IMR-90 (cell line): ENCODE measurements around the gene GFAP. TPM values are rescaled to one million over a fixed set of nuclear protein-coding genes. Genes with fewer than 3 reads are reported as not detected.

Source experiments
- ATAC-seq: fragments of 200-7000 bp; cut with Tn5 transposase; 2 replicates; pipeline ENCODE4 v1.9.1; 2020; ENCODE audit warnings: low read depth, mild to moderate bottlenecking, moderate library complexity
- BruUV-seq: library from RNA; stranded (reverse); fragments of 400-500 nt; replicated peaks from 2 replicates; lab custom pipeline; 2021; lab: Mats Ljungman, UMichigan
- CTCF ChIA-PET: fragments of 300-600 bp; formaldehyde crosslinking; extraction: SDS; loops from one replicate; lab custom pipeline; 2021; ENCODE audit warnings: antibody characterized with exemption; lab: Yijun Ruan, JAX
- POLR2A ChIA-PET: fragments of 300-600 bp; sonication (Branson Sonifier 250); formaldehyde crosslinking; loops from one replicate; lab custom pipeline; 2022; ENCODE audit warnings: antibody characterized with exemption; ENCODE audit not compliant: unreplicated experiment; lab: Charles Lee
- DNase-seq: peaks from one replicate; pipeline ENCODE4 v3.0.0; 2013
- H2AFZ ChIP-seq: replicated peaks from 2 replicates; pipeline ENCODE3; 2013; ENCODE audit warnings: low read length, mild to moderate bottlenecking; ENCODE audit not compliant: poor library complexity
- H2AK5ac ChIP-seq: 2 replicates; pipeline ENCODE4 v1.6.1; 2013; ENCODE audit warnings: low read depth, low read length, inconsistent platforms
- H2AK9ac ChIP-seq: replicated peaks from 2 replicates; pipeline ENCODE3; 2013; ENCODE audit warnings: mild to moderate bottlenecking, low read depth, low read length, moderate library complexity; ENCODE audit not compliant: poor library complexity
- H2BK120ac ChIP-seq: 2 replicates; pipeline ENCODE4 v1.6.1; 2013; ENCODE audit warnings: low read depth, low read length, inconsistent platforms
- H2BK15ac ChIP-seq: 3 replicates; pipeline ENCODE4 v1.6.1; 2013; ENCODE audit warnings: low read depth, low read length, inconsistent platforms
- H2BK20ac ChIP-seq: 2 replicates; pipeline ENCODE4 v1.6.1; 2013; ENCODE audit warnings: low read depth, mild to moderate bottlenecking, inconsistent platforms, low read length, moderate library complexity
- H2BK5ac ChIP-seq: 2 replicates; pipeline ENCODE4 v1.6.1; 2013; ENCODE audit warnings: mild to moderate bottlenecking, low read depth, low read length, inconsistent platforms; ENCODE audit not compliant: poor library complexity, severe bottlenecking
- H3K14ac ChIP-seq: replicated peaks from 2 replicates; pipeline ENCODE4 v1.6.1; 2013; ENCODE audit warnings: low read depth, low read length, inconsistent platforms
- H3K18ac ChIP-seq: 2 replicates; pipeline ENCODE4 v1.6.1; 2013; ENCODE audit warnings: low read depth, low read length, control low read depth
- H3K23ac ChIP-seq: 2 replicates; pipeline ENCODE4 v1.6.1; 2013; ENCODE audit warnings: low read depth, low read length, inconsistent platforms
- H3K27ac ChIP-seq: 2 replicates; pipeline ENCODE4 v1.5.1; 2013; ENCODE audit warnings: mild to moderate bottlenecking, control low read depth, low read length; ENCODE audit not compliant: insufficient read depth
- H3K27me3 ChIP-seq: 2 replicates; pipeline ENCODE4 v1.6.1; 2013; ENCODE audit warnings: low read length; ENCODE audit not compliant: control insufficient read depth, insufficient read depth
- H3K36me3 ChIP-seq: 2 replicates; pipeline ENCODE4 v1.6.1; 2013; ENCODE audit warnings: low read length, mixed read lengths; ENCODE audit not compliant: control insufficient read depth, insufficient read depth
- H3K4ac ChIP-seq: 2 replicates; pipeline ENCODE4 v1.6.1; 2013; ENCODE audit warnings: low read depth, low read length, inconsistent platforms
- H3K4me1 ChIP-seq: 2 replicates; pipeline ENCODE4 v1.6.1; 2013; ENCODE audit warnings: low read length, mixed read lengths; ENCODE audit not compliant: control insufficient read depth, insufficient read depth
- H3K4me2 ChIP-seq: 2 replicates; pipeline ENCODE4 v1.6.1; 2013; ENCODE audit warnings: low read depth, mild to moderate bottlenecking, control low read depth, low read length, moderate library complexity
- H3K4me3 ChIP-seq: 2 replicates; pipeline ENCODE4 v1.5.1; 2013; ENCODE audit warnings: low read depth, mild to moderate bottlenecking, control low read depth, low read length, moderate library complexity; ENCODE audit not compliant: insufficient read depth
- H3K56ac ChIP-seq: 2 replicates; pipeline ENCODE4 v1.6.1; 2013; ENCODE audit warnings: low read length, inconsistent platforms; ENCODE audit not compliant: insufficient read depth; ENCODE audit errors: extremely low read depth
- H3K79me1 ChIP-seq, 2 experiments: 2 replicates each; pipeline ENCODE4 v1.6.1; 2013; ENCODE audit warnings: low read length in 2 of 2, inconsistent platforms in 1 of 2, low read depth in 1 of 2
- H3K9ac ChIP-seq: 2 replicates; pipeline ENCODE4 v1.6.1; 2013; ENCODE audit warnings: low read depth, low read length, control low read depth
- H3K9me1 ChIP-seq: 2 replicates; pipeline ENCODE4 v1.6.1; 2013; ENCODE audit warnings: low read length, inconsistent platforms; ENCODE audit not compliant: insufficient read depth
- H3K9me3 ChIP-seq: 2 replicates; pipeline ENCODE4 v1.6.1; 2013; ENCODE audit warnings: low read length; ENCODE audit not compliant: control insufficient read depth, insufficient read depth
- H4K20me1 ChIP-seq: 2 replicates; pipeline ENCODE4 v1.6.1; 2013; ENCODE audit warnings: low read length, inconsistent platforms; ENCODE audit not compliant: insufficient read depth
- H4K5ac ChIP-seq: 2 replicates; pipeline ENCODE4 v1.6.1; 2013; ENCODE audit warnings: mild to moderate bottlenecking, low read depth, low read length, control low read depth
- H4K8ac ChIP-seq, 2 experiments: 2 replicates each; pipeline ENCODE4 v1.6.1; 2013; ENCODE audit warnings: low read depth in 2 of 2, low read length in 2 of 2, control low read depth in 1 of 2, inconsistent platforms in 1 of 2
- H4K91ac ChIP-seq: 2 replicates; pipeline ENCODE4 v1.6.1; 2013; ENCODE audit warnings: low read depth, low read length, inconsistent platforms; ENCODE audit not compliant: insufficient read depth
- BHLHE40 ChIP-seq: fragments of 150-350 bp; IDR thresholded peaks from 2 replicates; pipeline ENCODE4 v1.6.1; 2016; ENCODE audit warnings: mild to moderate bottlenecking, low read depth, low read length
- POLR2A ChIP-seq: IDR thresholded peaks from 2 replicates; pipeline ENCODE4 v1.6.1; 2012; ENCODE audit warnings: mild to moderate bottlenecking, low read depth, low read length
- RAD21 ChIP-seq: IDR thresholded peaks from 2 replicates; pipeline ENCODE4 v1.6.1; 2012; ENCODE audit warnings: low read length, improper control_type of control experiment
- RCOR1 ChIP-seq: IDR thresholded peaks from 2 replicates; pipeline ENCODE4 v1.6.1; 2012; ENCODE audit warnings: mild to moderate bottlenecking, low read length, improper control_type of control experiment; ENCODE audit not compliant: insufficient replicate concordance
- WGBS, 2 experiments: methylation state at CpG; one replicate each; pipeline versions ENCODE4 v1.1.5 to v1.1.7; 2013; ENCODE audit warnings: missing lambda C conversion rate in 2 of 2; ENCODE audit not compliant: insufficient read length in 1 of 2; ENCODE audit errors: extremely low coverage in 2 of 2; 5-methylcytosine and 5-hydroxymethylcytosine counted together
- dilution Hi-C: fragments of 300-500 bp; cut with HindIII; formaldehyde crosslinking; loops from one replicate; pipeline ENCODE4 v1.14.3; 2018; ENCODE audit warnings: low sequenced_read_pairs; ENCODE audit not compliant: unreplicated experiment
- in situ Hi-C: fragments of 300-500 bp; cut with MboI; formaldehyde crosslinking; loops from 3 replicates; pipeline ENCODE4 v1.14.3; 2019; ENCODE audit warnings: low sequenced_read_pairs, inconsistent platforms, mixed read lengths
- intact Hi-C: fragments of 100-400 bp; cut with micrococcal nuclease; formaldehyde crosslinking; loops from 2 replicates; pipeline ENCODE4 v1.10.0; 2022
- polyA plus RNA-seq, 3 experiments: library from polyadenylated mRNA; depleted of rRNA; stranded (reverse); fragments of >200 nt; gene quantifications; 2 replicates each; pipeline ENCODE4 v1.2.3, GENCODE V29; 2012; ENCODE audit warnings: low replicate concordance in 1 of 3
- total RNA-seq: library from RNA; depleted of rRNA; stranded (reverse); fragments of >200 nt; gene quantifications from 2 replicates; pipeline ENCODE4 v1.2.3, GENCODE V29; 2012
- TF ChIP-seq, protein P1 (sequence below): conservative IDR thresholded peaks from 2 replicates; pipeline ENCODE4 v1.5.1; 2012; ENCODE audit warnings: mild to moderate bottlenecking, low read depth, low read length, improper control_type of control experiment

Gene GFAP
- total and polyA plus RNA-seq, 2 of the 4 experiments (the other 2 are of a cell fraction) = 0.18 to 0.19 TPM

DNA sequence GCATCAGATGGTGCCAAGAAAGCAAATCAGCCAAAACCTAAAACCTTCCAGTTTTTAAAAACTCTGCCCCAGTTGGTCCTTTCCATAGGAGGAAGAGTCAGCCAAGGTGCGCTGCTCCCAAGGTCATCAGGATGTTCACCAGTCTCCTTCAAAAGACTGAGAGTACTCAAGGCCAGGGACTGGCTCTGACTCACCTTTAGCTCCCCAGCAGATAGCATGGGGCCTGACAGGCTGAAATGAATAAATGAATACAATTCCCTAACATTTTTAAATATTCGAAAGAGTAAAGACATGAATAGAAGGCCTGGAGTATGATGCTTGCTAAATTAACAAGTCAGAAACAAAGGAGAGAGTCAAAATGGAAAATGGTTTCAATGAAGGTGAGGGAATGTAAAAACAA lies 35.2 kb downstream of the GFAP start:
- Histone ChIP-seq H3K4me2 (no peak overlapping the region), H4K5ac (no peak overlapping the region), H2AK9ac (no peak overlapping the region), H2AFZ (no peak overlapping the region), H3K36me3 (peaks cover 55% of the 10 kb centered on the region), H3K56ac (no peak overlapping the region), H3K9me1 (no peaks in the 10 kb centered on the region), H3K27ac (no peak overlapping the region), H4K91ac (no peak overlapping the region), H2AK5ac (no peak overlapping the region), H3K23ac (no peak overlapping the region), H2BK5ac (no peak overlapping the region), H2BK20ac (no peak overlapping the region), H3K9ac (no peak overlapping the region), H3K14ac (no peak overlapping the region), H2BK120ac (no peak overlapping the region), H3K18ac (no peak overlapping the region), H3K9me3 (no peaks in the 10 kb centered on the region), H4K20me1 (no peaks in the 10 kb centered on the region), H4K8ac (no peak overlapping the region), H3K27me3 (no peaks in the 10 kb centered on the region), H3K79me1 (peaks cover 0 to 10% of the 10 kb centered on the region in 2 experiments; a peak in 2 of 4 replicates), H3K4me3 (no peak overlapping the region), H3K4me1 (no peaks in the 10 kb centered on the region), H2BK15ac (no peak overlapping the region), H3K4ac (no peak overlapping the region)
- no peak for TF ChIP-seq POLR2A
- TF ChIP-seq RCOR1 = no peak
- no peak for TF ChIP-seq BHLHE40
- no peak for TF ChIP-seq RAD21
- TF ChIP-seq, protein P1, sequence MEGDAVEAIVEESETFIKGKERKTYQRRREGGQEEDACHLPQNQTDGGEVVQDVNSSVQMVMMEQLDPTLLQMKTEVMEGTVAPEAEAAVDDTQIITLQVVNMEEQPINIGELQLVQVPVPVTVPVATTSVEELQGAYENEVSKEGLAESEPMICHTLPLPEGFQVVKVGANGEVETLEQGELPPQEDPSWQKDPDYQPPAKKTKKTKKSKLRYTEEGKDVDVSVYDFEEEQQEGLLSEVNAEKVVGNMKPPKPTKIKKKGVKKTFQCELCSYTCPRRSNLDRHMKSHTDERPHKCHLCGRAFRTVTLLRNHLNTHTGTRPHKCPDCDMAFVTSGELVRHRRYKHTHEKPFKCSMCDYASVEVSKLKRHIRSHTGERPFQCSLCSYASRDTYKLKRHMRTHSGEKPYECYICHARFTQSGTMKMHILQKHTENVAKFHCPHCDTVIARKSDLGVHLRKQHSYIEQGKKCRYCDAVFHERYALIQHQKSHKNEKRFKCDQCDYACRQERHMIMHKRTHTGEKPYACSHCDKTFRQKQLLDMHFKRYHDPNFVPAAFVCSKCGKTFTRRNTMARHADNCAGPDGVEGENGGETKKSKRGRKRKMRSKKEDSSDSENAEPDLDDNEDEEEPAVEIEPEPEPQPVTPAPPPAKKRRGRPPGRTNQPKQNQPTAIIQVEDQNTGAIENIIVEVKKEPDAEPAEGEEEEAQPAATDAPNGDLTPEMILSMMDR = no peak
- dilution Hi-C loops (no loop called here), in situ Hi-C loops (no loop called here), intact Hi-C loops (no loop called here)
- no peak for ATAC-seq
- ChIA-PET POLR2A (no interaction called here), CTCF (interaction anchor here (1.4 to 2.5 kb wide), 2 partner anchors 10 to 101 kb away, joined by 5 to 17 read pairs; no protein-coding TSS in a partner anchor)
- DNase-seq = no peak
- WGBS, 2 experiments = 100% methylated on average over 1 of the region's 2 CpGs; no CpG with 5 or more reads in 1 of the 2 experiments
- no TSS peak for BruUV-seq
